H1 (cell line): ENCODE data around the gene STK39. TPM values are rescaled to one million over a fixed set of nuclear protein-coding genes. Genes with fewer than 3 reads are reported as not detected.
A peak's percentile ranks its signal among the peaks of the same experiment; 100 is the strongest.

Source experiments
- CTCF ChIA-PET: fragments of 300-600 bp; sonication (Branson Sonifier 250); formaldehyde crosslinking; loops from one replicate; lab custom pipeline; 2021; ENCODE audit not compliant: partially characterized antibody; lab: Charles Lee
- POLR2A ChIA-PET: fragments of 300-600 bp; sonication (Branson Sonifier 250); formaldehyde crosslinking; loops from one replicate; lab custom pipeline; 2021; ENCODE audit warnings: inconsistent platforms; ENCODE audit not compliant: partially characterized antibody; lab: Charles Lee
- DNase-seq, 2 experiments: peaks; one replicate each; pipeline versions ENCODE4 v3.0.0 to v3.0.0-alpha.2; 2010 to 2022; ENCODE audit warnings: low spot score in 2 of 2, low read depth in 1 of 2, mixed read lengths in 1 of 2
- FAIRE-seq: peaks from 2 replicates; lab custom pipeline; 2011; peaks lifted over from hg19 to GRCh38; lab: Jason Lieb, UNC
- H2AFZ ChIP-seq: 2 replicates; pipeline ENCODE4 v1.8.1; 2012; ENCODE audit warnings: low read length, inconsistent platforms
- H2AK5ac ChIP-seq: 2 replicates; pipeline ENCODE4 v1.6.1; 2013; ENCODE audit warnings: low read depth, low read length
- H2BK120ac ChIP-seq: replicated peaks from 2 replicates; pipeline ENCODE3; 2013; ENCODE audit warnings: low read depth, low read length, inconsistent platforms
- H2BK12ac ChIP-seq: 2 replicates; pipeline ENCODE4 v1.6.1; 2013; ENCODE audit warnings: low read depth, low read length
- H2BK15ac ChIP-seq: 2 replicates; pipeline ENCODE4 v1.6.1; 2013; ENCODE audit warnings: low read length
- H2BK20ac ChIP-seq: 2 replicates; pipeline ENCODE4 v1.6.1; 2013; ENCODE audit warnings: low read length
- H2BK5ac ChIP-seq: 2 replicates; pipeline ENCODE4 v1.6.1; 2013; ENCODE audit warnings: low read depth, low read length
- H3K14ac ChIP-seq: 2 replicates; pipeline ENCODE4 v1.6.1; 2013; ENCODE audit warnings: inconsistent platforms; ENCODE audit not compliant: insufficient read length
- H3K18ac ChIP-seq: 2 replicates; pipeline ENCODE4 v1.6.1; 2013; ENCODE audit warnings: low read length; ENCODE audit errors: extremely low read depth
- H3K23ac ChIP-seq: 2 replicates; pipeline ENCODE4 v1.6.1; 2013; ENCODE audit warnings: inconsistent platforms; ENCODE audit not compliant: insufficient read length
- H3K23me2 ChIP-seq: 2 replicates; pipeline ENCODE4 v1.6.1; 2013; ENCODE audit warnings: low read depth, low read length
- H3K27ac ChIP-seq: 2 replicates; pipeline ENCODE4 v1.6.1; 2011; ENCODE audit warnings: low read depth, low read length, inconsistent platforms
- H3K27me3 ChIP-seq, 4 experiments: replicated peaks in 1 of 4; 1 replicate in 1 of 4; 2 replicates in 3 of 4; pipeline versions ENCODE4 v1.6.1 to v1.8.1; 2011 to 2013; ENCODE audit warnings: low read length in 3 of 4, mild to moderate bottlenecking in 3 of 4, inconsistent platforms in 2 of 4, mixed read lengths in 2 of 4, moderate library complexity in 1 of 4; ENCODE audit not compliant: control insufficient read depth in 3 of 4, insufficient read depth in 3 of 4; ENCODE audit errors: extremely low read depth in 1 of 4
- H3K36me3 ChIP-seq, 4 experiments: 2 replicates each; pipeline versions ENCODE4 v1.6.1 to v1.8.1; 2011 to 2013; ENCODE audit warnings: mild to moderate bottlenecking in 4 of 4, low read length in 3 of 4, moderate library complexity in 2 of 4, control low read depth in 1 of 4, inconsistent platforms in 1 of 4; ENCODE audit not compliant: insufficient read depth in 4 of 4, control insufficient read depth in 2 of 4
- H3K4ac ChIP-seq: replicated peaks from 2 replicates; pipeline ENCODE3; 2013; ENCODE audit warnings: low read length, low read depth, mixed read lengths, inconsistent platforms; ENCODE audit not compliant: insufficient read length
- H3K4me1 ChIP-seq, 4 experiments: replicated peaks in 1 of 4; 1 replicate in 1 of 4; 2 replicates in 3 of 4; pipeline versions ENCODE4 v1.6.1 to v1.8.1; 2011 to 2013; ENCODE audit warnings: low read length in 3 of 4, inconsistent platforms in 2 of 4, mixed read lengths in 1 of 4; ENCODE audit not compliant: insufficient read depth in 4 of 4, control insufficient read depth in 3 of 4
- H3K4me2 ChIP-seq, 2 experiments: 2 replicates each; pipeline versions ENCODE4 v1.6.1 to v1.8.1; 2011 to 2013; ENCODE audit warnings: low read depth in 2 of 2, low read length in 2 of 2, control low read depth in 1 of 2, inconsistent platforms in 1 of 2, mild to moderate bottlenecking in 1 of 2; ENCODE audit not compliant: insufficient read depth in 1 of 2
- H3K4me3 ChIP-seq, 4 experiments: fragments of 200-600, 300-600 bp in 1 of 4; sonication (generic), shearing (Covaris generic), sonication (Bioruptor Twin) in 1 of 4; 2 replicates each; pipeline versions ENCODE4 v1.5.1 to v1.8.1; 2011 to 2016; ENCODE audit warnings: low read length in 4 of 4, low read depth in 3 of 4, control low read depth in 2 of 4, inconsistent platforms in 2 of 4, mild to moderate bottlenecking in 2 of 4, mixed read lengths in 1 of 4, moderate library complexity in 1 of 4; ENCODE audit not compliant: insufficient read depth in 2 of 4; ENCODE audit errors: extremely low read depth in 1 of 4
- H3K56ac ChIP-seq: replicated peaks from 2 replicates; pipeline ENCODE3; 2013; ENCODE audit warnings: low read depth, mild to moderate bottlenecking, mixed read lengths, low read length, inconsistent platforms; ENCODE audit not compliant: insufficient read length
- H3K79me1 ChIP-seq: 2 replicates; pipeline ENCODE4 v1.6.1; 2013; ENCODE audit warnings: low read depth, low read length, control low read depth
- H3K79me2 ChIP-seq, 2 experiments: 2 replicates each; pipeline versions ENCODE4 v1.6.1 to v1.8.1; 2012 to 2013; ENCODE audit warnings: low read length in 2 of 2, mild to moderate bottlenecking in 2 of 2, inconsistent platforms in 1 of 2; ENCODE audit not compliant: insufficient read depth in 2 of 2, control insufficient read depth in 1 of 2
- H3K9ac ChIP-seq, 4 experiments: replicated peaks in 1 of 4; 1 replicate in 1 of 4; 2 replicates in 3 of 4; pipeline versions ENCODE4 v1.6.1 to v1.8.1; 2011 to 2013; ENCODE audit warnings: low read depth in 3 of 4, low read length in 3 of 4, control low read depth in 2 of 4, mild to moderate bottlenecking in 2 of 4, moderate library complexity in 2 of 4, inconsistent platforms in 1 of 4; ENCODE audit errors: extremely low read depth in 1 of 4
- H3K9me3 ChIP-seq, 2 experiments: 2 replicates each; pipeline versions ENCODE4 v1.6.1 to v1.8.1; 2012 to 2013; ENCODE audit warnings: mild to moderate bottlenecking in 2 of 2, moderate library complexity in 2 of 2, control low read depth in 1 of 2, inconsistent platforms in 1 of 2, low read depth in 1 of 2, low read length in 1 of 2, mixed read lengths in 1 of 2; ENCODE audit not compliant: insufficient read depth in 2 of 2
- H4K20me1 ChIP-seq, 2 experiments: replicated peaks in 1 of 2; 2 replicates each; pipeline versions ENCODE3 to v1.8.1; 2011 to 2013; ENCODE audit warnings: inconsistent platforms in 2 of 2, low read length in 2 of 2, mild to moderate bottlenecking in 1 of 2; ENCODE audit not compliant: insufficient read depth in 2 of 2, control insufficient read depth in 1 of 2
- H4K5ac ChIP-seq: 2 replicates; pipeline ENCODE4 v1.6.1; 2013; ENCODE audit warnings: low read length, low read depth, mixed read lengths, inconsistent platforms; ENCODE audit not compliant: insufficient read length
- H4K8ac ChIP-seq: 2 replicates; pipeline ENCODE4 v1.8.0; 2013; ENCODE audit warnings: mild to moderate bottlenecking, moderate library complexity, low read length, inconsistent platforms; ENCODE audit not compliant: insufficient read depth; ENCODE audit errors: extremely low read depth
- H4K91ac ChIP-seq: replicated peaks from 2 replicates; pipeline ENCODE3; 2013; ENCODE audit warnings: low read length, mixed read lengths, inconsistent platforms; ENCODE audit not compliant: insufficient read length
- CBX8 ChIP-seq: fragments of 300-800, 300-1000 bp; sonication (generic); IDR thresholded peaks from 2 replicates; pipeline ENCODE4 v1.7.1; 2016; ENCODE audit warnings: low read depth, low read length, borderline replicate concordance
- CHD1 ChIP-seq: IDR thresholded peaks from 2 replicates; pipeline ENCODE4 v1.6.1; 2012; ENCODE audit warnings: low read depth, low read length, improper control_type of control experiment
- GTF2F1 ChIP-seq: IDR thresholded peaks from 2 replicates; pipeline ENCODE4 v1.6.1; 2012; ENCODE audit warnings: low read depth, low read length, improper control_type of control experiment, borderline replicate concordance
- TAF1 ChIP-seq: IDR thresholded peaks from 2 replicates; pipeline ENCODE4 v1.6.1; 2011; ENCODE audit warnings: mild to moderate bottlenecking, low read depth, low read length
- WGBS, 2 experiments: shearing (Covaris generic) in 1 of 2; methylation state at CpG; one replicate each; pipeline versions ENCODE4 v1.1.6 to v1.1.7; 2013 to 2015; ENCODE audit warnings: low lambda C conversion rate in 2 of 2, mixed read lengths in 2 of 2, inconsistent platforms in 1 of 2, low coverage in 1 of 2, missing lambda C conversion rate in 1 of 2; ENCODE audit not compliant: insufficient replicate concordance in 2 of 2, insufficient coverage in 1 of 2, insufficient read length in 1 of 2; ENCODE audit errors: extremely low coverage in 1 of 2, missing lambda C conversion rate in 1 of 2; 5-methylcytosine and 5-hydroxymethylcytosine counted together
- polyA plus RNA-seq, 7 experiments: library from polyadenylated mRNA; depleted of rRNA in 3 of 7; stranded (reverse) in 5 of 7; unstranded in 2 of 7; fragments of >200 nt in 5 of 7; fragments of 200-250 nt in 2 of 7; gene quantifications; 1 replicate in 5 of 7; 2 replicates in 1 of 7; 4 replicates in 1 of 7; pipeline versions ENCODE4 v1.2.1 to v1.2.3, GENCODE V29; 2011 to 2013; ENCODE audit warnings: missing spikeins in 2 of 7, mixed read lengths in 2 of 7
- total RNA-seq: library from RNA; stranded (reverse); fragmentation: NEBNext Ultra II Directional; extraction: Animal tissue kit (Norgen Biotek cat#: 25700); gene quantifications from 2 replicates; pipeline ENCODE4 v1.2.1, GENCODE V29; 2021

The STK39 gene
- total and polyA plus RNA-seq, 2 of the 8 experiments (the other 6 are each of a cell fraction or from before 2014, with no cell fraction given), result 13.7 to 23.8 TPM

DNA sequence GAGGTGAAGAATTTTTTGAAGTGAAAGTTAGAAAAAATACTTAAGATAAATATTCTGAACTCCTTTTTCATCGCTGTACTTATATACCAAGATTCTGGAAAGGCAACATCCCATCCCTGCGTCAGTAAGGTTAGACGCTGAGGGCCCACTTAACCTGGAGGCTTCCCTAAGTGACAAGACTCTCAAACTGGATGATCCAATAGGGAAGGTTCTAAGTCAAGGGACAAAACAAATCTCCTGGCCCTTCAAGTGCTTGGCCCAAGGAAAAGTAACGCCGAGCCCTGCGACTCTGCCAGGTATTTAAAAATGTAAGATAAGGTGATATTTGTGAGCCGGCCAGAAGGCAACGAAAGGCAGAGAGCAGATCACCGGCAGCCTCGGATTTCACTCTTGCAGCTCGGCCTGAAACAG, 1.3 kb downstream of the STK39 start:
- no peak for DNase-seq
- CTCF ChIA-PET, result no interaction called here

More for the DNA sequence above, 1.3 kb downstream of the STK39 start:
- Histone ChIP-seq H3K4ac (no peak overlapping the region), H3K9me3 (no peaks in the 10 kb centered on the region), H3K23ac (no peak overlapping the region), H3K79me1 (peaks cover 2% of the 10 kb centered on the region; the same call in 1 of the 2 replicates), H3K4me3 (peak overlapping the region; percentile 53 to 73 (median 68)), H2BK12ac (no peak overlapping the region), H3K56ac (no peak overlapping the region), H3K14ac (no peak overlapping the region), H2BK15ac (no peak overlapping the region), H3K4me1 (peaks cover 0 to 8% (median 3%) of the 10 kb centered on the region in 4 experiments; a peak in 5 of 7 replicates), H2BK20ac (no peak overlapping the region), H3K27ac (no peak overlapping the region), H2BK5ac (no peak overlapping the region), H4K5ac (no peak overlapping the region), H4K20me1 (peaks cover 5 to 7% of the 10 kb centered on the region in 2 experiments), H2BK120ac (no peak overlapping the region), H4K91ac (no peak overlapping the region), H3K79me2 (0 out of 4 replicates have a peak, but pooled peaks cover 0 to 11% of the 10 kb centered on the region in 2 experiments), H3K23me2 (peaks cover 10% of the 10 kb centered on the region; the same call in 1 of the 2 replicates), H2AFZ (no peak overlapping the region; the same call in 1 of the 2 replicates)
- POLR2A ChIA-PET, result interaction anchor here (1.2 kb wide), 1 partner anchor 20 kb away, joined by 3 read pairs; no protein-coding TSS in a partner anchor
- no peak for FAIRE-seq
- TF ChIP-seq TAF1, result 0 out of 2 replicates have a peak, but pooled peaks have one; percentile 22
- TF ChIP-seq GTF2F1, result no peak
- TF ChIP-seq CHD1, result no peak
- no peak for TF ChIP-seq CBX8
- TF ChIP-seq, all 59 proteins: peak for 1
- Histone ChIP-seq H3K9ac (peak overlapping the region in 2 of 4 experiments; percentile 58 to 87; a peak in 3 of 7 replicates), H3K36me3 (no peaks in the 10 kb centered on the region), H3K18ac (no peak overlapping the region; the same call in 1 of the 2 replicates), H3K27me3 (no peaks in the 10 kb centered on the region), H3K4me2 (peak overlapping the region; percentile 85 to 89), H4K8ac (no peak overlapping the region), H2AK5ac (no peak overlapping the region)
- WGBS, 2 experiments, result 15% methylated on average over 11 of the region's 11 CpGs; no CpG with 5 or more reads in 1 of the 2 experiments
